HG03175 (cell line): ENCODE data around the gene PKP3.
"Not testable (repeated sequence)": the region's sequence is repeated elsewhere in the genome, so short reads cannot be mapped to it uniquely, and the experiment has no call there.

Source experiments
- ATAC-seq: cut with Tn5 transposase; IDR thresholded peaks from one replicate; pipeline ENCODE4 v1.9.1; 2021; ENCODE audit warnings: mild to moderate bottlenecking, moderate library complexity; ENCODE audit not compliant: unreplicated experiment

The PKP3 gene, protein sequence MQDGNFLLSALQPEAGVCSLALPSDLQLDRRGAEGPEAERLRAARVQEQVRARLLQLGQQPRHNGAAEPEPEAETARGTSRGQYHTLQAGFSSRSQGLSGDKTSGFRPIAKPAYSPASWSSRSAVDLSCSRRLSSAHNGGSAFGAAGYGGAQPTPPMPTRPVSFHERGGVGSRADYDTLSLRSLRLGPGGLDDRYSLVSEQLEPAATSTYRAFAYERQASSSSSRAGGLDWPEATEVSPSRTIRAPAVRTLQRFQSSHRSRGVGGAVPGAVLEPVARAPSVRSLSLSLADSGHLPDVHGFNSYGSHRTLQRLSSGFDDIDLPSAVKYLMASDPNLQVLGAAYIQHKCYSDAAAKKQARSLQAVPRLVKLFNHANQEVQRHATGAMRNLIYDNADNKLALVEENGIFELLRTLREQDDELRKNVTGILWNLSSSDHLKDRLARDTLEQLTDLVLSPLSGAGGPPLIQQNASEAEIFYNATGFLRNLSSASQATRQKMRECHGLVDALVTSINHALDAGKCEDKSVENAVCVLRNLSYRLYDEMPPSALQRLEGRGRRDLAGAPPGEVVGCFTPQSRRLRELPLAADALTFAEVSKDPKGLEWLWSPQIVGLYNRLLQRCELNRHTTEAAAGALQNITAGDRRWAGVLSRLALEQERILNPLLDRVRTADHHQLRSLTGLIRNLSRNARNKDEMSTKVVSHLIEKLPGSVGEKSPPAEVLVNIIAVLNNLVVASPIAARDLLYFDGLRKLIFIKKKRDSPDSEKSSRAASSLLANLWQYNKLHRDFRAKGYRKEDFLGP

GRCh38 chr11:394034-394857 lies at the start of gene PKP3:
Gene PKP3 (plus strand): TSS chr11:394209. CDS start chr11:394293, 84 bp downstream.
- no peak for ATAC-seq

DNA sequence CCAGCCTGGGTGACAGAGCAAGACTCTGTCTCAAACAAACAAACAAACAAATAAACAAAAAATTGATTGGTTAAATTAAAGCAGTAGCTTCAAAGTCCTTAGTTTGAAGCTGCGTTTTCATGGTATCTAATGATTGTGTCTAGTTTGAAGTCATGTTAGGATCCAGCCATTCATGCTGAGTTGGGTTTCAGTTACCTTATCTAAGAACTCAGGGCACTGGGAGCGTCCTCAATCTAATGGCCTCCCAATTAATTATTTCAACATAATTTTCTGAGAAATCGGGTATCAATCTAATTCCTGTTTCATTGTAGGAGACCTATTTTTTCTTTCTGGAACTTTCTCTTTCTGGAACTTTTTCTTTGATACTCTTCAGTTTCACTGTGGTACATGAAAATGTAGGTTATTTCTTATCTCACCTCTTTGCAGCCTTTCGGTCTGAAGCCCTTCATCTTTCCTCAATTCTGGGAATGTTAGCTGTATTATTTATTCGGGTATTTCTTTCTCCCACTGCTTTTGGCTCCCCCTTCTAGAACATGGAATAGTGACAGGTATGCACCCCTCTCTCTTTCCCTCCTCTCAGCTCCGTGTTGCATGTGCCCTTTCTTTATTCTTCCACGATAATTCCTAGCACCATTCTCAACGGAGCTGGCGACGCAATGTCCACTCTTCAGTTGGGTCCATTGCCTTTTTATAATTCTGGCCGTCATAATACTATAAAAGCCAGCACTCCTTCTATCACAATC lies 49.0 kb upstream of the PKP3 start:
- no peak for ATAC-seq

GRCh38 chr11:346529-346928 lies 47.5 kb upstream of the PKP3 start:
- no peak for ATAC-seq

- not testable (repeated sequence) for ATAC-seq
Measured at GRCh38 chr11:349270-349954, 44.6 kb upstream of the PKP3 start.

DNA sequence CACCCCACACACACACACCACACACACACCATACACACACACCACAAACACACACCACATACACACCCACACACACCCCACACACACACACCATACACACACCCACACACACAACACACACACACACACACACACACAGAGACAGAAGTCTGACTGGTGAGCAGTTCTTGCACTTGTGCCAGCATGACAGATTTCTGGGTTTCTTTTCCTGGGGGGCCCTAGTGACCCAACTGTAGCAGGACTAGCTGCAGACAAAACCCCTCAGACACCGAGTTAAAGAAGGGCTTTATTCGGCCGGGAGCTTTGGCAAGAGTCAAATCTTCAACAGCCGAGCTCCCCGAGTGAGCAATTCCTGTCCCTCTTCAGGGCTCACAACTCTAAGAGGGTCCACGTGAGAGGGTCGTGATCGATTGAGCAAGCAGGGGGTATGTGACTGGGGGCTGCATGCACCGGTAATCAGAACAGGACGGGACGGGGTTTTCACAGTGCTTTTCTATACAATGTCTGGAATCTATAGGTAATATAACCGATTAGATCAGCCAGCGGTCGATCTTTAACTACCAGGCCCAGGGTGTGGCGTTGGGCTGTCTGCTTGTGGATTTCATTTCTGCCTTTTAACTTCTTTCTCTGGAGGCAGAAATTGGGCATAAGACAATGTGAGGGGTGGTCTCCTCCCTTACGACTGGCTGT lies 43.8 kb upstream of the PKP3 start:
- peak; percentile 35 for ATAC-seq

GRCh38 chr11:350723-351255 lies 43.2 kb upstream of the PKP3 start:
- ATAC-seq = peak; percentile 63

DNA sequence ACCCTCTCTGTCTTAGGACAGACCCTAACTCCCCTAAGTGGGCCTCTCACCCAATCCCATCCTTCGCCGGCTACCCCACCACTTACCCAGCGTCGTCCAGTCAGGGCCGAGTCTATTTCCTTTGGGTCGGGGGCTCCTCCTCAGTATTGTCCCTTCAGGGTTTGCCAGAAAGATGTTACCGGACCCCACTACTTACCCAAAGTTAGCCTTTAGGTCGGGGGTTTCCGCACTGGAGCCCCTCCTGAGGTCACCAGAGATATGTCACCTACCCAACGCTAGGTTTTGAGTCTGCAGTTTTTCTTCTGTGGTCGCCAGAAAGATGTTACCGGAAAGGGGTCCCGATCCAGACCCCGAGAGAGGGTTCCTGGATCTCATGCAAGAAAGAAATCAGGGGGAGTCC lies 42.6 kb upstream of the PKP3 start:
- no peak for ATAC-seq

DNA sequence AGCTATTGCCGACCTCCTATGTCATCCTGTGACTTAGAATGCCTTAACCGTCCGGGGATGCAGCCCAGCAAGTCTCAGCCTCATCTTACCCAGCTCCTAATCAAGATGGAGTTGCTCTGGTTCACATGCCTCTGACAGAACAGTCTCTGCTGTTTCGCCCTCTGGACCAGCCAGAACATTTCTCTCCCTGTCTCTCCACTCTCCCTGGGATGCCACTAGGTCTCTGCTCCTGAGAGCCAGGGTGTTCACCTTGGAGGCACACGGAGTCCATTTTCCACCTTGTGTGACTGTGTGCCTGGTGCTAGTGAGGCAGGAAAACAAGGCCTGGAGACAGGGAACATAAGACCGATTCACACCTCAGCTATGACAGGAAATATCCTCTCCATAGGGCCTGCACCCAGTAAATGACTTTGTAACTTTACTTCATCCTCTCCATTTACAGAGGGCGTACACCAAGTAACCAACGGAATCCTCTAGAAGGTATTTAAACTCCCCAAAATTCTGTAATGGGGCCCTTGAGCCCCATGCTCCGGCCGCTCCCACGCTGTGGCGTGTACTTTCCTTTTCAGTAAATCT lies 41.5 kb upstream of the PKP3 start:
- ATAC-seq = no peak

DNA sequence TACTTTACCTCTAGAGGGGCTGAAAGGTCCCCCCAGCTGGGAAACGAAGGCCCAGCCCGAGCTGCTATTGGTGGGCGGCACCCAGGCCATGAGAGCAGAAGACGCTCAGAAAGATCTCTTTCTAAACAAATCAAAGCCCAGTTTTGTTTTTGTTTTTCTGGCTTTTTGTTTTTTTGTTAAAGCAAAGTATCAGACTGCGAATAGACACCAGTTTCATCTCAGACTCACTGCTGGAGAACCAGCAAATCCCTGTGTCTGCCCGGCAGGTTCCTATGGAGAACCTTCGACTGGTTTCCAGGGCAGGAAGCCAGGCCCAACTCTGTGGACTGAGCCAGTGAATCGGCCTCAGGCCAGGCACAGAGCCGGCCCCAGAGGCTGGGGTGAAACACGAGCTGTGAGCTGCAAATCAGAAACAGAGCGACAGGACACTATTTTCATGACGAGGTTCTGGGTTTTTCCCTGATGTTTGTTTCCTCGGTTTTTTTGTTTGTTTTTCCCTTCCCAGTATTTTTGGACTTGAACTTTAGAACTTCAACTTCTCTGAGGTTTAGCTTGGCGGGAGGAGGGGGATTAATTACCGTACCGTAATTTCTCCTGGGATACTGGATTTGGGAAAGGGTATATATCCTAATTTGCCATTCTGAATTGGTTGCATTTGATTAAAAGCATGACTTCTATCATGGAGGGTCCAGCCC lies 40.7 kb upstream of the PKP3 start:
- ATAC-seq = no peak

GRCh38 chr11:355581-356458 lies 38.2 kb upstream of the PKP3 start:
- ATAC-seq = peak; percentile 58

DNA sequence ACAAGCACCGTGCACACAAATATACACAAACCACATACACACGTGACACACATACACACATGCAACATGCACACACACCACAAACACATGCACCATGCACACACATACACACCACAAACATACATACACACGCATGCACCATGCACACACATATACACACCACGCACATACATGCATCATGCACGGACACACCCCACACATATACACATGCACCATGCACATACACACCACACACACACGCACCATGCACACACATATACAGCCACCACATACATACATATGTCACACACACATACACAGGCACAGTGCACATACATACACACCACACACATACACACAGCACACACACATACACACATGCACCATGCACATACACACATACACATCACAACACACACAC lies 37.4 kb upstream of the PKP3 start:
- ATAC-seq = no peak

DNA sequence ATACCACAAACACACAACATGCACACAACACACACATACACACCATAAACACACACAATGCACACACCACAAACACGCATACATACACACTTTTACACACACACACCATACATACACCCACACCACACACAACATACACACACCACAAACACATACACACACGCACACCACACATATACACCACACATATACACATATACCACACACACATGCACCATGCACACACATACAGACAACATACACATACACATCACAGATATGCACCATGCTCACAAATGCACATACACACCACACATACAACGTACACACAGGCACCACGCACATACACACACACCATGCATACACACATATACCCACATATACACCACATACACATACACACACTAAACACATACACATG lies 36.4 kb upstream of the PKP3 start:
- ATAC-seq = no peak

DNA sequence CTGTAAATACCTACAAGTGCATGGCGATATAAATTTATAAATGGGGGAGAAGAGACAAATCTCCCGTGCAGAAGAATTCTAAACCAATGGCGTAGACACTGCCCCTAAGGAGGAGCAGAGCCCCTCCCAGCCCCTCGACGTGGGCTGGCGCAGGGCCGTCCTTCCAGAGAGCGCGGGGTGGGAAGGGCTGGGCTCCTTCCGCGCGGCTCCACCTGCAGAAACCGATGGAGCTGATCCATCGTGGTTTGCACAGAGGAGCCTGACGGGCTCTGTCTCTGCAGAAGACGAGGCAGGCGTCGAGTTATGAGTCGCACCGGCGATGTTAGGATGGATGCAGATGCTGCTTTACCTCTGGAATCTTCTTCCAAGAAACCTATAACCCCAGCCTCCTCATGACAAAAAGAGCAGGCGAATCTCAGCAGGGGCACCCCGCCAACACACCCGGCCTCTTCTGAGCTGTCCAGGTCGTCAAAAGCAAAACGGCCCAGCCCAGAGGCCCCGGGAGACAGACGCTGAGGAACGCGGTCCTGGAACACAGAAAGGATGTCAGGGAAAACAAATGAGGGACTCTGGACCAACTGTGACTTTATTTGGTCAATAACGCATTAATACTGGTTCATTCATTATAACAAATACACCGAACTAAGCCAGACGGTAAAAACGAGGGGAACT lies 35.7 kb upstream of the PKP3 start:
- no peak for ATAC-seq

DNA sequence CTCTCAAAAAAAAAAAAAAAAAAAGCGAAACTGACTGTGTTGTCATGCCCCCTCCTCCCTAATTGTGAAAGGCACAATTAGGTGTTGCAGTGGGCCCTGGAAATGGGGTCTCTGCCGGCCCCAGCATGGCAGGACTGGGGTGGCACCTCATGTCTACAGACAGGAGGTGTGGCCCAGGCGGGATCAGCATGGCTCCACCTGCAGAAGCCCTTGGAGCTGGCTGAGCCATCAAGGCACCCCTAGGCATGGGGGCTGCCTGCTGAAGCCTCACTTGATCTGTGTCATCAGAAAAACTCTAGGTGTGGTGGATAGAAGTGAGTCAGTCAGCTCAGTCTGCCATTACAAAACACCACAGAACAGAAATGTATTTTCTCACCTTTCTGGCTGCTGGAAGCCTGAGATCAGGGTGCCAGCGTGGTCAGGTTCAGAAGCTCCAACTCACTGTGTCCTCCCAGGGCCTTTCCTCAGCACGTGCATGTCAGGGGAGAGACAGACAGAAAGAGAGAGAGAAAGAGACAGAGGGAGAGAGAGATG lies 34.8 kb upstream of the PKP3 start:
- ATAC-seq = no peak

- ATAC-seq = no peak
Measured at GRCh38 chr11:360326-361280, 33.4 kb upstream of the PKP3 start.
